Esophagus muscularis mucosa (tissue), 4 donors: Measurements from ENCODE around the gene IFNLR1.

Experiments used
- EP300 ChIP-seq: sonication (generic); formaldehyde crosslinking; IDR thresholded peaks from one replicate; pipeline ENCODE4 v1.6.1; 2017; ENCODE audit warnings: antibody characterized with exemption
- POLR2A ChIP-seq: fragments of 450-650 bp; IDR thresholded peaks from one replicate; pipeline ENCODE4 v1.6.1; 2017; ENCODE audit warnings: antibody characterized with exemption, moderate library complexity, mild to moderate bottlenecking, low read depth
- TF ChIP-seq, protein P1 (sequence below), 3 experiments: fragments of 200-600 bp in 2 of 3; fragments of 450-650 bp in 1 of 3; sonication (generic) in 2 of 3; IDR thresholded peaks; one replicate each; pipeline ENCODE4 v1.5.1; 2017 to 2019; ENCODE audit warnings: antibody characterized with exemption in 3 of 3, mild to moderate bottlenecking in 2 of 3, moderate library complexity in 1 of 3

DNA sequence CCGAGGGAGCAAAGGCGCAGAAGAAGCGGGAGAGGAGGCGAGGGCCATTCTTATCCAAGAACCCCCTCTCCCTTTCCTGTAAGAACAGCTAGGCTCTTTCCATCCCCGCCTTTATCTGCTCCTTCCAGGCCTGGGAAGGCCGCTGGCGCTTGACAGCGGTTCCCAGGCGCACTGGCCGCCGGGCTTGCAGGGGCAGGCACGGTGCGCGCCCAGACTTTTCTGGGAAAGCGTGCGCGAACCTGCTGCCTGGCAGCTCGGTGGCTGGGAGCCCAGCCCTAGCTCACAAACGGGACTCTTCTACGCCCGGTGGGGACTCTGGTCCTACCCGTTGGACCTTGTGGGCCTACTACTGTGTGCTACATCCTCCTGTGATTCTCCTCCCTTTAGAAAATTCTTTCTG lies 8.8 kb upstream of the IFNLR1 start:
- no peak for TF ChIP-seq POLR2A
- no peak for TF ChIP-seq EP300
- TF ChIP-seq, protein P1, sequence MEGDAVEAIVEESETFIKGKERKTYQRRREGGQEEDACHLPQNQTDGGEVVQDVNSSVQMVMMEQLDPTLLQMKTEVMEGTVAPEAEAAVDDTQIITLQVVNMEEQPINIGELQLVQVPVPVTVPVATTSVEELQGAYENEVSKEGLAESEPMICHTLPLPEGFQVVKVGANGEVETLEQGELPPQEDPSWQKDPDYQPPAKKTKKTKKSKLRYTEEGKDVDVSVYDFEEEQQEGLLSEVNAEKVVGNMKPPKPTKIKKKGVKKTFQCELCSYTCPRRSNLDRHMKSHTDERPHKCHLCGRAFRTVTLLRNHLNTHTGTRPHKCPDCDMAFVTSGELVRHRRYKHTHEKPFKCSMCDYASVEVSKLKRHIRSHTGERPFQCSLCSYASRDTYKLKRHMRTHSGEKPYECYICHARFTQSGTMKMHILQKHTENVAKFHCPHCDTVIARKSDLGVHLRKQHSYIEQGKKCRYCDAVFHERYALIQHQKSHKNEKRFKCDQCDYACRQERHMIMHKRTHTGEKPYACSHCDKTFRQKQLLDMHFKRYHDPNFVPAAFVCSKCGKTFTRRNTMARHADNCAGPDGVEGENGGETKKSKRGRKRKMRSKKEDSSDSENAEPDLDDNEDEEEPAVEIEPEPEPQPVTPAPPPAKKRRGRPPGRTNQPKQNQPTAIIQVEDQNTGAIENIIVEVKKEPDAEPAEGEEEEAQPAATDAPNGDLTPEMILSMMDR (IDR thresholded peaks at IDR 0.05) = no peak
